UCSD-AML1 (cell line): ENCODE results near the gene PER2.

Experiments used
- DNase-seq: peaks from one replicate; lab custom pipeline; 2025; ENCODE audit not compliant: unreplicated experiment; lab: John Stamatoyannopoulos, UW

PER2 gene

DNA sequence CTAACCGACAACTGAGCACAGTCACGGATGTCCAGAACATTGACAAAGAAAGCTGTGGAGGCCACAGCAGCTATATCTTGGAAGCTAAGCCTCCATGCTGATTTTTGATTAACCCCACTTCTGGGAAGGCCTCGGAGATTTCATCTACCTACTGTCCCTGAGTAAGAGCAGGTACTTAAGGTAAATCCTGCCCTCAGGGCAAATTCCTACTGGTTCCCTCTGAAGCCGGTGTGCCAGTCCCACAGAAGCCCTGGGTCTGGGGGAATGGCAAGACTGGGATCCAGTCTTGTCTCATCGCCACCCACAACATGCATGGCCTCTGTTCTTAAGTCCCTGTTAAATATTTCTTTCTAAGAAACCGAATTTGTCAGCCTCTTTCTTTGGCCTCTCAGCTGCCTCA, 18.7 kb downstream of the PER2 start:
- DNase-seq: no peak

DNA sequence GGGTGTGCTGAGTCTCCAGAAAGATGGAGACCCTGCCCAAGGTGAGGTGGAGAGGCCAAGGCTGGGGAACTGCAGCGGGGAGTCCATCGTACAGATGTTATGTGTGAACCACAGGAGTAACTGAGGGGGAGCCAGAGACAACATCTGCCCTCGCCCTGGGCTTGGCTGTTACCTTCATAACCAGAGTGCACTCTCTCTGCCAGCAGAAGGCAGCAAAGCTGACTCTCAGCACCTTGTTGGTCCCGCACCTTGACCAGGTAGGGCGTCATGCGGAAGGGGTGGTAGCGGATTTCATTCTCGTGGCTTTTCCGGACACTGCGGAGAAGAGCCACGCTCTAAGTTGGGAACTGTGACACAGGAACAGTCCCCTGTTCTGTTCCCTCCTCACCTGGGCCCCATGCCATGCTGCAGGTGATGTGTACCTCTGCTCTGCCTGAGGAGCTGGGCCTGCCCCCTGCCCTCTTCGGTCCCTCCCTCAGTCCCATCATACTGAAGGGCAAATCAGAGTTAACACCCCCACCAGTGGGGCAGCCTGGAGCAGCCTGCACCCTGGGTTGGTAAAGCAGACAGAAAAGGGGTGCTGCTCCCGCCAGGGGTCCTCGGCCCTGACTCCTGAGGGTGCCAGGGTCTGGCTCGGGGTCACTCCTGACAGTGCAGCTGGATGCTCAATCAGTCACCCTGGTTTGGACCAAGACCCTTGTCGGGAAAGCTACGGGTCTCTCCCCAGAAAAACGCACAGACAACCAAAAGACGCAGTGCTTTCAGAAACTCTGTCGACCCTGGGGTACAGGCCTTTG, 20.3 kb downstream of the PER2 start:
- no peak for DNase-seq

DNA sequence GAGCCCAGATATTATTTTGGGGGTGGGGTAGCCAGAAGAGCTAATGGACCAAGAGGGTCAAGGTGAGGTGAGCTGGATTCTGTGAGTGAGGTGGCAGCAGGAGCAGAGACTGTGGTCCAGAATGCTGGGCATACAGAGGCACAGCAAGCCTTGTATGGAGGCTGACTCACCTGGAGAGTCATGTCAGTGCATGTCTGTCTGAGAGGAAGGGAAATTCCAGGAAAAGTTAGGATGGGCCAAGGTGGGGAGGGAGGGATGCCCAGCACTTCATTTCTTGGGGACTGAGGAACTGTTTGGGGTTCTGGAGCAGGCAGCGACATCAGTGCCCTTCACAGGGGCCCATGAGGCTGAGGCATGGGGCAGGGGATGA, 21.1 kb downstream of the PER2 start:
- no peak for DNase-seq

- DNase-seq: no peak
These were observed 22.8 kb downstream of the PER2 start for GRCh38 chr2:238265605-238266004.

DNA sequence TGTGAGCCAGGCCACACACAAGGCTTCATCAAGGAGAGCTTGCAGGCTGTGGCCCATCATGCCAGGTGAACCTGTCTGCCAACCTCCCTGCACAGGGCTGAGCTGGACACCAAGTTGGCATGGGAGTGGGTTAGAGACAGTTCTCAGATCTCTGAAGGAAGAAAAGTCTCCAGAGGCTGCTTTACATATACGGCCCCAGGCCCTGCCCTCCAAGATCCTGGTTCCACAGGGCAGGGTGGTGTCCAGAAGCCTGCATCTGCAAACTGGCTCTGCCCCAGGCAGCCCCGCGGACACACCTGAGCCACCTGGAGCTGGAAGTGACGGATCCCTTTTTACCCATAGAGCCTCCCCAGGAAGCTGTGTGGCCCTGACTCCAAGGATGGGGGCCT, 24.3 kb downstream of the PER2 start:
- no peak for DNase-seq

DNA sequence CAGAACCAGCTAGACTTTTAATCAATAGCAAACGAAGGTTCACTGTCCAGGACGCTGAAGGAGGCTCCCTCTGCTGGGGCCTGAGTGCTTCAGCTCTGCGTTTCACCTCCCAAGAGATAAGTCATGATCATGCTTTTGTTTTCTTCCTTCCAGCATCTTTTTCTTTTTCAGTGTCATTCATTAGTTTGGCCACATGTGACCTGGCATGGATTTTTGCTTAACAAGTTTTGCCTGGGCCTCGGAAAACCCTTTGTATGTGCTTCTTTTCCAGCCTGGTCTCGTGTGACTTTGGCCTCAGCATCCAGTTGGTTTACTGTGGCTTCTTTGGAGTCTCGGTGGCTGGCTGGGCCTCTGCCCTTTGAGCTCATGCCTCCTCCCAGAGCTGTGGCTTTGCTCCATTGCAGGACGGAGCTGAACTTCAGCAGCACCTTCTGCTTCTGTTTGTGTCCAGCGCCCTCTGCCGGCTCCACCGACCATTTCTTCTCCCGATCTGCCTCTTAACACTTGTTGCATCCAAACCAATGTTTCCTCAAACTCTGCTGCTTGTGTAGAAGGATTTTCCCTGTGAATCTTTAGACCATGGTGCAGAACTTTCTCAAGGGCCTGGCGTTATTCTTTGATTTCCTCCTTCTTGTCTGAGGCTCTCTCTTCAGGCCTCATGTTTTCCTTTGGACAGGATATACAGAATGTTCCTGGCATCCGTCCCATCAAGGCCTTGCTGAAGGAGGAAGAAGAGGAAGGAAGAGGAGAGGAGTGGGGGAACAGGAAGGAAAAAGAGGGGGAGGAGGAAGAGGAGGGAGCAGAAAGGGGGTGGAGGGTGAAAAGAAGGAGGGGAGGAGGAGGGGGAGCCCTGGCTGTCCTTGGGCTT, 25.0 kb downstream of the PER2 start:
- DNase-seq: peak; percentile 87

- DNase-seq: no peak
These were observed 25.8 kb downstream of the PER2 start for GRCh38 chr2:238262496-238263122.

DNA sequence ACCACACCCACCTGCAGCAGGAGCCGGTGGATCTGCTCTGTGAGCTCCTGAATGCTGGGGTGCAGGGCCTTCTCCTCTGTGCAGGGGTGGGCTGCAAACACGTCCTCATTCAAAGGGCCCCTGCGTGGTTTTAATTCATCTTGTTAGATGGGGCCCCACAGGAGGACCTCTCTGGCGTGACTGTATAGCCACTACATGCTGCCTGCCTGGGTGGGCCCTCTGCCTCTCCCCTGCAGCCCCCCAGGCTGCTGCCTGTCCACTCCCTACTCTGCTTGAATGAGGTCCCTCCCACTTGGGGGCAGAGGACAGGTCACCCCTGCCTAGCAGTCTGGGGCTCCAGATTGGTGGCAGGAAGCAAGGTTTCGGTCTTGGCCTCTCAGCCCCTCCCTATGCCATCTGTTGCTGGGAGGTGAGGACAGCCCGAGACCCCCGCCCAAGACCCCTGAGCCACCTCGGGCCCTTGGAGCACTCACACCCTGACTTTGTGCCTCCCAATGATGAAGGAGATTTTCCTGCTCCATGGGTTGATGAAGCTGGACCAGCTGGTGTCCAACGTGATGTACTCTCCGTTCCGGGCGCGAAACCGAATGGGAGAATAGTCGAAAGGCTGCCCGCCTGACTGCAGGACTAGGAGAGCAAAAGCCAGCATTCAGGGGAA, 26.6 kb downstream of the PER2 start:
- no peak for DNase-seq

DNA sequence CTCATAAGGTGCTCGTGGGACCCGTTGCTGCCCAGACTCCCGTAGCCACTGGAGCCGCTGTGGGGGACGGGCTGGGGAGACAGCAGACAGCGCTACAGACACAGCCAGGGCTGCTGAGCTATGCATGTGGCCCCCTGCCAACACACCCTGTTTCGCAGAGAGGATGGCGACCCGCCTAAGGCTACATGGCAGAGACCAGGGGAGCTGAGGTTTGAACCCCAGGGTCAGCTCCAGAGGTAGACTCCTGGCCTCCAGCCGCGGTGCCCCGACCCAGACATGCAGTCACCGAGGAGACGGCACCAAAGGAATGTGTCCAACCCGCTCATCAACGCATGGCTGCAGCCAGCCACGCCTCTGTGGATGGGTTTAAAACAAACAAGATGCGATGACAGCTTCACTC, 27.5 kb downstream of the PER2 start:
- DNase-seq: no peak

DNA sequence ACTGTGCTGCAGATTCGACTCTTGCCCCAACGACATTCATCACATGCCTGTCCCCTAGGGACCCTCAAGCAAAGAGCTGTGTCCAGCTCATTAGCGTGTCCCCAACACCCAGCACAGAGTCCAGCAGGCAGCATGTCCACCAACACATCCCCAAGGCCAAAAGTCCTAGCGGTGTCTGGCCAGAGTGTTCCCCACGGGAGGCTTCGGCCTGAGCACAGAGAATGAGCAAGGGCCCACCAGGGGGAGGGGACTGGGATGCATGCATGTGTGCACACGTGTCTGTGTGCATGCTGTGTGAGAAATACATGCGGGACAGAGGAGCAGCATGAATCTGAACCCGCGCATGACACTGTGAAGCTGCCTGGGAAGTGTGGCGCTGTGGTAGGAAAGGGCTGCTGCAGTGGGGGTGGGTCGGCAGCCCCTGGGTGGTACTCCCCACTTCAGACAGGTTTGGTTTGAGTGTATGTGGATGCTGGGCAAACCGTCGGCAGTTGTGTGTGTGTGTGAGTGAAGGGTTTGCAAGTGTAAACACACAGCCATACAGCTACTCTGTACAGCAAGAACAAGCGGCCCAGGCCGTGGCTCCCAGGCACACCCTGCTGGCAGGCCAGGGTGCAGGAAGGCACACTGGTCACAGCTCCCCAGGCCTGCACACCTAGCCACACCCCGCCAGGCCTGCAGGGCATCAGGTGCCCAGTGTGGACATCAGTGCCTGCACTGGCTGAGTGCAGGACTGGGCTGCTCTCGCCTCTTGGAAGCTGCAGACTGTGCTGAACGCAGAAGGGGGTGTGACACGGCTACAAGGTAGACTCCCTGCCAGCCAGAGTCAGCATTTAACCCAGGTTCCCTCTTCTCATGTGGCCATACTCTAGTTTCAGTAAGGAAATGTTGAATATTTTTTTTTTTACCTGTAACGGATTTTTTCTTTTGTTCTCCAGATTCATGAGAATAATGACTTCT, 29.1 kb downstream of the PER2 start:
- DNase-seq: no peak

- no peak for DNase-seq
These were observed 30.4 kb downstream of the PER2 start for GRCh38 chr2:238257786-238258700.

DNA sequence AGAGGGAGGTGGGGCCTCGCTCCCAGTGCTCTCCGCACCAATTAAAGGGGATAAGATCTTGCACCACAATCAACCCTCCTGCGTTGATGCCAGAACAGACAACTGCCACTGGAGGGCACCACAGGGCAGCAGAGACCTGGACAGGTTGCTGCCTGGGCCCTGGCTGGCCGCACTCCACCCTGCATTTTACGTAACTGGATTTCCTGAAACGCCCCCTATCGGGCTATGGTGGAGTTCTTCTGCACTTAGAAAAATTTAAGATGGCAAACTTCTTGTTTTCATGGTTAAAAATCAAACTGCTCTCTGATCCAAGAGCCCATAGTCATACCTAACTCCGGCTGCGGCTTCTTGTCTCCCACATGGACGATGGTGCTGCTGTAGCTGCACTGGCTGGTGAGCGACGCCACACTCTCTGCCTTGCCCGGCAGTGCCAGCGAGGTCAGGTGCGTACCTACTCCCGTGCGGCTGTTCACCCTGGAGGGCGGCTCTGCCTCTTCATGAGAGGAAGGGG, 31.8 kb downstream of the PER2 start:
- peak; percentile 77 for DNase-seq

GRCh38 chr2:238256111-238256510, 32.3 kb downstream of the PER2 start:
- DNase-seq: no peak

GRCh38 chr2:238255636-238256035, 32.8 kb downstream of the PER2 start:
- DNase-seq: no peak

DNA sequence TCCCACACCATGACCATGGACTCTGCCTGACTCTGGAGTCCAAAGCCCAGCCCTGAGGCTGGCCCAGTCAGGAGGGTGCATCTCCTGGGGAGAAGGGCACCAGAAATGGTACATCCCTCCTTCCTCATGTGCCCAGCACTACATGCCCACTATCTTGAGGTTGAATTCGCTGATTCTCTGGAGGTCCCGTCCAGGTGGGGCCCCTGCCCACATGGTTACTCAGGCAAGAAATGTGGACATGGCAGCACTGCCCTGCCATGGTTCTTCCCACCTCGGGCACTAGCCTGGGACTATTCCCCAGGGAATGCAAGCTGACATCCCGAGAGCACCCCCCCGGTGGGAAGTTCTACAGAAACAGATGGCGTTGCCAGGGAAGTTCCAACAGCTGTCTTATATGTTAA, 33.3 kb downstream of the PER2 start:
- no peak for DNase-seq

DNA sequence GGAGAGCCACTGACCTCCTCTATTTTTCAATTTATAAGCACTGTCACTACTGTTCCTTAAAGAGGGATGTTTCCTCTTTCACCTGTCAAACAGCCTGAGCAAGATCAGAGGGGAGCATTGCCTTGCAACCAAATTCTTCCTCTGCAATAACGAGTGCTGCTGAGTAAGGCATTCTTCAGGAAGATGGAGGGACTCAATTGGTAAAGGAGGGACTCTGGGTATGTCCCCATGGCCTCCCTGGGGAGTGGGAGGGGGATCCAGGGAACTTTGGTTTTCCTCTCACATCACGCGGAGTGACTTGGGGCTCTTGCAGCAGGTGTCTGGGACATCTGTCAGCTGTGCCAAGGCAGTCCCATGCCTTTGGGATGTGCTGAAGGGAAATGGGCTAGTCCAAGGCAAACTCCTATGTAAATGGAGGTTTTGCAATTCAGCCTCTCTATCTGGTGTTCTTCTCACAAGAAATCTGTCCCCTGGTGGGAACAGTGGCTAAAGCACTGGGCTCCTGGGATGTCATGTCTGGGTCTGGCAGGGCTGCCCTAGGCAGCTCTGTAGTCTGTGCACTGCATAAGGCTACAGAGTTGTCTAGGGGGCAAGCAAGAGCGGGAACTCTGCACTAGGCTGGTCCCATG, 34.2 kb downstream of the PER2 start:
- DNase-seq: no peak

- no peak for DNase-seq
These were observed 35.4 kb downstream of the PER2 start for GRCh38 chr2:238252766-238253630.

DNA sequence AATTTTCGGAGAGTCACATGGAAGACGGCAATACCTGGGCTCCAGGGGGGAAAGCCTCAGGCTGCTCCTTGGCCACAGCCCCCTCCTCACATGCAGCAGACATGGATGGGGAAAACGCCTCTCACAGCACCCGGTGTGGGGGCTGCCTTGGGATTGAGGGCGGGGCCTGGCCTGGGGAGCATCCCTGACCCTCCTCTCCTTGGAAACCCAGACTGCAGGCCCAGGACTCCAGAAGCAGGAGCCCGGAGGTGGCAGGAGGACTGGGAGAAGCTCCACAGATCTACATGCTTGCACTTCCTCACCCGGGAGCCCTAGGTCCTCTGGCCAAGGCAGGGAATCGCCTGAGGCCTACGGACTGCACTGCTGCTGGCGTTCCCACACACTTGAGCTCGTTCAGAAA, 36.4 kb downstream of the PER2 start:
- no peak for DNase-seq
